Measurements from ENCODE around the gene C2CD4D.

DNA sequence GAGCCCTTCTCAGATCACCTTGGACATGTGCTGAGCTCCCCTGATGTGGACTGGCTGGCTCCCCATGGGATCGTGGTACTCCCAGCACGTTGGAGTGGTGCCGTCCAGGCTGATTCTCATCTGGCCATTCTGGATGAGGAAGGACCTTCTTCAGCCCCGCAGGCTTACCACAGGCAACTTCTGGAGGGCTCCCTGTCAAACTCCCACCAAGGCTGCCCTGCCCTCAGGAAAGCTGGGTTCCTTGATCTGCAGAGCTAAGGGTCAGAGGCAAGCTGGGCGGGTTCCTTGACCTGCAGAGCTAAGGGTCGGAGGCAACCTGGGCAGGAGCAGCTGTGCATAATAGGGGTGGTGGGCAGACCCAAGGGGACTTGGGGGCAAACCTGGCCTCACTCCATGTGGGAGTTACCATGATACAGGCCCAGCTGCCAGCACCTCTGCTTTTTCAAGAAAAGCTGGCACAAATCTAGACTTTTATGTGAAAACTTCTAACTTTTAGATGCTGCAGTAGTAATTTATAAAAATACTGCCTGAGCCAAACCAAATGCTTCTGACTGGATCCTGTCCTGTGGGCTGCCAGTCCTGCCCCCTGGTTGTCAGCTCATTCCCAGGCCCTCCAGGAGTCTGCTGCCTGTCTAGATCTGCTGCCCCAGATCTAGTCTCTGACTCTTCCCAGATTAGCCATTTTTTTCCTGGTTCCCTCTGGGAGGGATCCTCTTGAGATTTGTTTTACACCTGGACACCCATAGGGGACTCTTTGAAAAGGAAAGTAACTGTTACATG is 19.5 kb upstream of the C2CD4D start:
- TF ChIP-seq POLR2A (IDR thresholded peaks at IDR 0.05): no peak
- TF ChIP-seq, protein P1, sequence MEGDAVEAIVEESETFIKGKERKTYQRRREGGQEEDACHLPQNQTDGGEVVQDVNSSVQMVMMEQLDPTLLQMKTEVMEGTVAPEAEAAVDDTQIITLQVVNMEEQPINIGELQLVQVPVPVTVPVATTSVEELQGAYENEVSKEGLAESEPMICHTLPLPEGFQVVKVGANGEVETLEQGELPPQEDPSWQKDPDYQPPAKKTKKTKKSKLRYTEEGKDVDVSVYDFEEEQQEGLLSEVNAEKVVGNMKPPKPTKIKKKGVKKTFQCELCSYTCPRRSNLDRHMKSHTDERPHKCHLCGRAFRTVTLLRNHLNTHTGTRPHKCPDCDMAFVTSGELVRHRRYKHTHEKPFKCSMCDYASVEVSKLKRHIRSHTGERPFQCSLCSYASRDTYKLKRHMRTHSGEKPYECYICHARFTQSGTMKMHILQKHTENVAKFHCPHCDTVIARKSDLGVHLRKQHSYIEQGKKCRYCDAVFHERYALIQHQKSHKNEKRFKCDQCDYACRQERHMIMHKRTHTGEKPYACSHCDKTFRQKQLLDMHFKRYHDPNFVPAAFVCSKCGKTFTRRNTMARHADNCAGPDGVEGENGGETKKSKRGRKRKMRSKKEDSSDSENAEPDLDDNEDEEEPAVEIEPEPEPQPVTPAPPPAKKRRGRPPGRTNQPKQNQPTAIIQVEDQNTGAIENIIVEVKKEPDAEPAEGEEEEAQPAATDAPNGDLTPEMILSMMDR (IDR thresholded peaks at IDR 0.05): no peak
